HEK293 (cell line): ENCODE data around the gene CALHM1.

Experiments used
- CTCF ChIA-PET: fragments of 350-600 bp; formaldehyde crosslinking; extraction: SDS; loops from one replicate; lab custom pipeline; 2021; ENCODE audit warnings: antibody characterized with exemption; lab: Yijun Ruan, JAX
- POLR2A ChIA-PET: fragments of 300-600 bp; formaldehyde crosslinking; extraction: SDS; loops from one replicate; lab custom pipeline; 2020; ENCODE audit warnings: antibody characterized with exemption, inconsistent platforms; lab: Yijun Ruan, JAX
- H3K27ac ChIP-seq: fragments of 200-500 bp; sonication (Bioruptor generic); 2 replicates; pipeline ENCODE4 v1.5.1; 2014; ENCODE audit warnings: low read depth, low read length, control low read depth, inconsistent platforms; ENCODE audit errors: extremely low read depth
- H3K36me3 ChIP-seq, 2 experiments: fragments of 200-500 bp in 1 of 2; sonication (Bioruptor generic) in 1 of 2; 1 replicate in 1 of 2; 2 replicates in 1 of 2; pipeline ENCODE4 v1.5.1; 2014 to 2017; ENCODE audit warnings: inconsistent platforms in 2 of 2, low read length in 2 of 2; ENCODE audit not compliant: control insufficient read depth in 2 of 2, insufficient read depth in 1 of 2
- H3K4me1 ChIP-seq: fragments of 200-500 bp; sonication (Bioruptor generic); 2 replicates; pipeline ENCODE4 v1.5.1; 2014; ENCODE audit warnings: mild to moderate bottlenecking, low read length, inconsistent platforms; ENCODE audit not compliant: control insufficient read depth, insufficient read depth
- H3K4me3 ChIP-seq: 2 replicates; pipeline ENCODE4 v1.5.1; 2011; ENCODE audit warnings: low read depth, mild to moderate bottlenecking, control low read depth, low read length, moderate library complexity
- H3K9me3 ChIP-seq: fragments of 200-500 bp; sonication (Bioruptor generic); 2 replicates; pipeline ENCODE4 v1.5.1; 2014; ENCODE audit warnings: low read depth, low read length, inconsistent platforms; ENCODE audit not compliant: control insufficient read depth, insufficient read depth
- GLIS2 ChIP-seq: fragments of 450-650 bp; formaldehyde crosslinking; IDR thresholded peaks from 2 replicates; pipeline ENCODE4 v1.5.1; 2016; ENCODE audit warnings: missing biosample characterization, missing genetic modification characterization
- KLF1 ChIP-seq: fragments of 450-650 bp; formaldehyde crosslinking; IDR thresholded peaks from 2 replicates; pipeline ENCODE4 v1.5.1; 2016; ENCODE audit warnings: missing biosample characterization, missing genetic modification characterization
- KLF17 ChIP-seq: fragments of 450-650 bp; formaldehyde crosslinking; IDR thresholded peaks from 2 replicates; pipeline ENCODE4 v1.5.1; 2016; ENCODE audit warnings: missing biosample characterization, missing genetic modification characterization
- TRIM28 ChIP-seq: IDR thresholded peaks from 2 replicates; pipeline ENCODE4 v1.6.1; 2011; ENCODE audit warnings: low read length, control low read depth, borderline replicate concordance
- ZIC2 ChIP-seq: fragments of 450-650 bp; formaldehyde crosslinking; IDR thresholded peaks from 2 replicates; pipeline ENCODE4 v1.5.1; 2016; ENCODE audit warnings: missing biosample characterization, missing genetic modification characterization
- ZNF10 ChIP-seq: fragments of 450-650 bp; formaldehyde crosslinking; IDR thresholded peaks from 2 replicates; pipeline ENCODE4 v1.5.1; 2017; ENCODE audit warnings: missing biosample characterization, missing genetic modification characterization
- ZNF114 ChIP-seq: fragments of 450-650 bp; formaldehyde crosslinking; IDR thresholded peaks from 2 replicates; pipeline ENCODE4 v1.5.0; 2017; ENCODE audit warnings: missing biosample characterization, missing genetic modification characterization
- ZNF148 ChIP-seq: fragments of 450-650 bp; formaldehyde crosslinking; IDR thresholded peaks from 2 replicates; pipeline ENCODE4 v1.5.0; 2017; ENCODE audit warnings: missing biosample characterization, missing genetic modification characterization, borderline replicate concordance
- ZNF175 ChIP-seq: fragments of 450-650 bp; formaldehyde crosslinking; IDR thresholded peaks from 2 replicates; pipeline ENCODE4 v1.5.1; 2016; ENCODE audit warnings: missing biosample characterization, missing genetic modification characterization
- ZNF37A ChIP-seq: fragments of 450-650 bp; IDR thresholded peaks from 2 replicates; pipeline ENCODE4 v1.5.1; 2018; ENCODE audit warnings: missing biosample characterization, missing genetic modification characterization
- ZNF473 ChIP-seq: fragments of 450-650 bp; formaldehyde crosslinking; IDR thresholded peaks from 2 replicates; pipeline ENCODE4 v1.5.1; 2017; ENCODE audit warnings: missing biosample characterization, missing genetic modification characterization
- ZNF513 ChIP-seq: fragments of 450-650 bp; IDR thresholded peaks from 2 replicates; pipeline ENCODE4 v1.5.1; 2018; ENCODE audit warnings: missing biosample characterization, missing genetic modification characterization
- ZNF629 ChIP-seq: fragments of 450-650 bp; formaldehyde crosslinking; IDR thresholded peaks from 2 replicates; pipeline ENCODE4 v1.5.1; 2017; ENCODE audit warnings: missing biosample characterization, missing genetic modification characterization
- ZNF670 ChIP-seq: fragments of 450-650 bp; formaldehyde crosslinking; IDR thresholded peaks from 2 replicates; pipeline ENCODE4 v1.5.1; 2016; ENCODE audit warnings: missing biosample characterization, missing genetic modification characterization, low read depth
- ZNF701 ChIP-seq: fragments of 450-650 bp; formaldehyde crosslinking; IDR thresholded peaks from 2 replicates; pipeline ENCODE4 v1.5.1; 2016; ENCODE audit warnings: missing biosample characterization, missing genetic modification characterization
- ZNF747 ChIP-seq: fragments of 450-650 bp; formaldehyde crosslinking; IDR thresholded peaks from 2 replicates; pipeline ENCODE4 v1.5.1; 2016; ENCODE audit warnings: missing biosample characterization, missing genetic modification characterization
- TF ChIP-seq, protein P1 (sequence below): fragments of 450-650 bp; formaldehyde crosslinking; IDR thresholded peaks from 2 replicates; pipeline ENCODE4 v1.5.1; 2016; ENCODE audit warnings: missing biosample characterization, missing genetic modification characterization, borderline replicate concordance
- TF ChIP-seq, protein P2 (sequence below): fragments of 450-650 bp; formaldehyde crosslinking; IDR thresholded peaks from 2 replicates; pipeline ENCODE4 v1.5.1; 2016; ENCODE audit warnings: missing biosample characterization, missing genetic modification characterization
- TF ChIP-seq, protein P3 (sequence below): fragments of 450-650 bp; formaldehyde crosslinking; IDR thresholded peaks from 2 replicates; pipeline ENCODE4; 2016; ENCODE audit warnings: missing biosample characterization, missing genetic modification characterization

CALHM1 gene

GRCh38 chr10:103451091-103451813, 7.4 kb downstream of the CALHM1 start (continued):
- peak; percentile 67 for TF ChIP-seq ZNF513 (tag by site-specific recombination)
- TF ChIP-seq KLF1 (tag by site-specific recombination) = peak; percentile 78
- TF ChIP-seq ZIC2 = peak; percentile 93
- no peak for TF ChIP-seq ZNF114 (tag by site-specific recombination)
- no peak for TF ChIP-seq ZNF670 (tag by site-specific recombination)

- no peak overlapping the region for H3K27ac ChIP-seq
- peaks cover 9% of the 10 kb centered on the region for H3K4me1 ChIP-seq
- ChIA-PET CTCF (interaction anchor here (0.7 kb wide), 1 partner anchor 31 kb away, joined by 4 read pairs; no protein-coding TSS in a partner anchor), POLR2A (no interaction called here)
- H3K9me3 ChIP-seq = no peaks in the 10 kb centered on the region
- TF ChIP-seq ZNF148 (tag by site-specific recombination) = no peak
- TF ChIP-seq, protein P1, sequence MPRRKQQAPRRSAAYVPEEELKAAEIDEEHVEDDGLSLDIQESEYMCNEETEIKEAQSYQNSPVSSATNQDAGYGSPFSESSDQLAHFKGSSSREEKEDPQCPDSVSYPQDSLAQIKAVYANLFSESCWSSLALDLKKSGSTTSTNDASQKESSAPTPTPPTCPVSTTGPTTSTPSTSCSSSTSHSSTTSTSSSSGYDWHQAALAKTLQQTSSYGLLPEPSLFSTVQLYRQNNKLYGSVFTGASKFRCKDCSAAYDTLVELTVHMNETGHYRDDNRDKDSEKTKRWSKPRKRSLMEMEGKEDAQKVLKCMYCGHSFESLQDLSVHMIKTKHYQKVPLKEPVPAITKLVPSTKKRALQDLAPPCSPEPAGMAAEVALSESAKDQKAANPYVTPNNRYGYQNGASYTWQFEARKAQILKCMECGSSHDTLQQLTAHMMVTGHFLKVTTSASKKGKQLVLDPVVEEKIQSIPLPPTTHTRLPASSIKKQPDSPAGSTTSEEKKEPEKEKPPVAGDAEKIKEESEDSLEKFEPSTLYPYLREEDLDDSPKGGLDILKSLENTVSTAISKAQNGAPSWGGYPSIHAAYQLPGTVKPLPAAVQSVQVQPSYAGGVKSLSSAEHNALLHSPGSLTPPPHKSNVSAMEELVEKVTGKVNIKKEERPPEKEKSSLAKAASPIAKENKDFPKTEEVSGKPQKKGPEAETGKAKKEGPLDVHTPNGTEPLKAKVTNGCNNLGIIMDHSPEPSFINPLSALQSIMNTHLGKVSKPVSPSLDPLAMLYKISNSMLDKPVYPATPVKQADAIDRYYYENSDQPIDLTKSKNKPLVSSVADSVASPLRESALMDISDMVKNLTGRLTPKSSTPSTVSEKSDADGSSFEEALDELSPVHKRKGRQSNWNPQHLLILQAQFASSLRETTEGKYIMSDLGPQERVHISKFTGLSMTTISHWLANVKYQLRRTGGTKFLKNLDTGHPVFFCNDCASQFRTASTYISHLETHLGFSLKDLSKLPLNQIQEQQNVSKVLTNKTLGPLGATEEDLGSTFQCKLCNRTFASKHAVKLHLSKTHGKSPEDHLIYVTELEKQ = no peak
- H3K36me3 ChIP-seq = peaks cover 5 to 49% of the 10 kb centered on the region in 2 experiments; a peak in 2 of 3 replicates
- no peak overlapping the region for H3K4me3 ChIP-seq
These were observed 8.5 kb downstream of the CALHM1 start for GRCh38 chr10:103450201-103450695.

DNA sequence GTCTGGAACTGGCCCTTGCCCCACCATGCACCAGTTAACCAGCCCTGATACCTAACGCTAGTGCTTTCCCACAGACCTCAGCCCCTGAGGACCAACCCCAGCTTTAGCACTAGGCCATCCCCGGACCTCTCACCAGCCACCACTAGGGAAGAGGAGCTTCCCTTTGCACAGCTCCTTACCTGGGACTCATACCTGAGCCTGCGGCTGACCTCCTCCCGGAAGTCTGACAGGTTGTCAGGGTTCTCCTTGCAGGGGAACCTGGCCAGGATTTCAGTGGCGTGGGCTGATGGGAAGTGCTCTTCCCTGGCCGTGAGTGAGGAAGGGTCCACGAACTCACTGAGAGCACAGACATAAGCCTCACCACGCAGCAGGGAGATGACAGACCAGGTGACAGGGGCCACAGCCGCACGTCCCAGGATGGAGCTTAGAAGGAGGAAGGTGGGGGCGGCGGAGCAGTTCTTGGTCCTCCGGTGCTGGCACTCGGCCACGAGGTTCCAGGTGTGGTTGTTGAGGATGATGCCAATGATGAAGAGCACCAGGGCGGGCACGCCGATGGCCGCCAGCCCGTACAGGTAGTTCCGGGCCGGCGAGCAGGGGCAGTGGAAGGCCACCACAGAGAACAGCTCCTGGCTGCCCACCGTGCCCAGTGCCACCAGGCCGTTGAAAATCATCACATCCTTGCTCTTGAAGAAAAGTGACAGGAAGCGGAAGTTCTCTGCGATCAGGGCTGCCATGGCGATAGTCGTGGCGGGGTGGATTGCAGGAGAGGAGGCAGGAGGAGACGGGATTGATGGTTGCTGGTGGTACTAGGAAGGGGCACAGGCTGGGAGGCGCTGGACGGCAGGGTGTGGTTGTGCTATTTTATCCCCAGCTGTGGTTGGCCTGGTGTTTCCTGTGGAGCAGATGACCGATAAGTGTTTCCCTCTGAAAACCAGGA, 9.2 kb downstream of the CALHM1 start:
- Histone ChIP-seq H3K36me3 (peaks cover 9 to 57% of the 10 kb centered on the region in 2 experiments; a peak in 2 of 3 replicates), H3K27ac (no peak overlapping the region), H3K4me1 (peaks cover 9% of the 10 kb centered on the region), H3K9me3 (no peaks in the 10 kb centered on the region), H3K4me3 (no peak overlapping the region)
- ChIA-PET POLR2A (no interaction called here), CTCF (interaction anchor here (0.6 to 1.1 kb wide), 3 partner anchors 9 to 143 kb away, joined by 3 to 4 read pairs (median 3); partner anchors contain the start of gene CALHM1)
- TF ChIP-seq GLIS2 (no peak), ZNF473 (tag by site-specific recombination) (no peak), ZNF629 (tag by site-specific recombination) (no peak), ZNF10 (no peak), ZNF747 (tag by site-specific recombination) (no peak), ZNF670 (tag by site-specific recombination) (no peak), ZNF701 (tag by site-specific recombination) (no peak), ZNF37A (tag by site-specific recombination) (no peak), TRIM28 (no peak), KLF17 (tag by site-specific recombination) (no peak), ZNF175 (no peak)
- TF ChIP-seq, protein P2, sequence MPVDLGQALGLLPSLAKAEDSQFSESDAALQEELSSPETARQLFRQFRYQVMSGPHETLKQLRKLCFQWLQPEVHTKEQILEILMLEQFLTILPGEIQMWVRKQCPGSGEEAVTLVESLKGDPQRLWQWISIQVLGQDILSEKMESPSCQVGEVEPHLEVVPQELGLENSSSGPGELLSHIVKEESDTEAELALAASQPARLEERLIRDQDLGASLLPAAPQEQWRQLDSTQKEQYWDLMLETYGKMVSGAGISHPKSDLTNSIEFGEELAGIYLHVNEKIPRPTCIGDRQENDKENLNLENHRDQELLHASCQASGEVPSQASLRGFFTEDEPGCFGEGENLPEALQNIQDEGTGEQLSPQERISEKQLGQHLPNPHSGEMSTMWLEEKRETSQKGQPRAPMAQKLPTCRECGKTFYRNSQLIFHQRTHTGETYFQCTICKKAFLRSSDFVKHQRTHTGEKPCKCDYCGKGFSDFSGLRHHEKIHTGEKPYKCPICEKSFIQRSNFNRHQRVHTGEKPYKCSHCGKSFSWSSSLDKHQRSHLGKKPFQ (tag by site-specific recombination) = no peak
- TF ChIP-seq, protein P3, sequence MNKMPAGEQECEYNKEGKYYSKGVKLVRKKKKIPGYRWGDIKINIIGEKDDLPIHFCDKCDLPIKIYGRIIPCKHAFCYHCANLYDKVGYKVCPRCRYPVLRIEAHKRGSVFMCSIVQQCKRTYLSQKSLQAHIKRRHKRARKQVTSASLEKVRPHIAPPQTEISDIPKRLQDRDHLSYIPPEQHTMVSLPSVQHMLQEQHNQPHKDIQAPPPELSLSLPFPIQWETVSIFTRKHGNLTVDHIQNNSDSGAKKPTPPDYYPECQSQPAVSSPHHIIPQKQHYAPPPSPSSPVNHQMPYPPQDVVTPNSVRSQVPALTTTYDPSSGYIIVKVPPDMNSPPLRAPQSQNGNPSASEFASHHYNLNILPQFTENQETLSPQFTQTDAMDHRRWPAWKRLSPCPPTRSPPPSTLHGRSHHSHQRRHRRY (tag by site-specific recombination) = no peak
